Effector memory CD8-positive, alpha-beta T cell (primary cell): ENCODE measurements around the gene S100B.
A peak's percentile ranks its signal among the peaks of the same experiment; 100 is the strongest.
"Not testable (repeated sequence)": the region's sequence is repeated elsewhere in the genome, so short reads cannot be mapped to it uniquely, and the experiment has no call there.

Experiments used
- ATAC-seq: fragments of 150-1000 bp; cut with Tn5 transposase; replicated peaks from 2 replicates; pipeline ENCODE4 v1.10.0; 2021; ENCODE audit warnings: mild to moderate bottlenecking, moderate library complexity
- DNase-seq, 3 experiments: peaks; one replicate each; pipeline ENCODE4 v3.0.0; 2021
- H3K27ac Mint-ChIP-seq, 2 donors: one replicate each; pipeline ENCODE4 v1.8.0; 2022; ENCODE audit warnings: mild to moderate bottlenecking in 2 of 2, mixed read lengths in 2 of 2, moderate library complexity in 2 of 2
- H3K27me3 Mint-ChIP-seq, 2 donors: one replicate each; pipeline ENCODE4 v1.8.0; 2022; ENCODE audit warnings: mixed read lengths in 2 of 2
- H3K36me3 Mint-ChIP-seq: one replicate; pipeline ENCODE4 v1.8.0; 2022; ENCODE audit warnings: mild to moderate bottlenecking, moderate library complexity, mixed read lengths; ENCODE audit not compliant: insufficient read depth
- H3K4me1 Mint-ChIP-seq, 2 donors: one replicate each; pipeline ENCODE4 v1.8.0; 2022; ENCODE audit warnings: low read depth in 2 of 2, mixed read lengths in 2 of 2
- H3K4me3 Mint-ChIP-seq, 2 donors: one replicate each; pipeline ENCODE4 v1.8.0; 2022; ENCODE audit warnings: mild to moderate bottlenecking in 2 of 2, mixed read lengths in 2 of 2, moderate library complexity in 2 of 2
- H3K9me3 Mint-ChIP-seq, 2 donors: one replicate each; pipeline ENCODE4 v1.8.0; 2022; ENCODE audit warnings: mixed read lengths in 2 of 2

The S100B gene

GRCh38 chr21:46579394-46579793 lies 25.5 kb downstream of the S100B start:
- not testable (repeated sequence) for H3K4me3 Mint-ChIP-seq, H3K27me3 Mint-ChIP-seq, H3K9me3 Mint-ChIP-seq, H3K27ac Mint-ChIP-seq, H3K4me1 Mint-ChIP-seq, ATAC-seq, DNase-seq, H3K36me3 Mint-ChIP-seq

GRCh38 chr21:46577786-46578185 lies 27.1 kb downstream of the S100B start:
- DNase-seq, H3K4me1 Mint-ChIP-seq, H3K36me3 Mint-ChIP-seq, H3K4me3 Mint-ChIP-seq, H3K27me3 Mint-ChIP-seq, ATAC-seq: not testable (repeated sequence)
- Mint-ChIP-seq H3K27ac (peak overlapping the region in 1 of 2 donors; percentile 67), H3K9me3 (peaks cover 7 to 12% of the 10 kb centered on the region in 2 donors)

DNA sequence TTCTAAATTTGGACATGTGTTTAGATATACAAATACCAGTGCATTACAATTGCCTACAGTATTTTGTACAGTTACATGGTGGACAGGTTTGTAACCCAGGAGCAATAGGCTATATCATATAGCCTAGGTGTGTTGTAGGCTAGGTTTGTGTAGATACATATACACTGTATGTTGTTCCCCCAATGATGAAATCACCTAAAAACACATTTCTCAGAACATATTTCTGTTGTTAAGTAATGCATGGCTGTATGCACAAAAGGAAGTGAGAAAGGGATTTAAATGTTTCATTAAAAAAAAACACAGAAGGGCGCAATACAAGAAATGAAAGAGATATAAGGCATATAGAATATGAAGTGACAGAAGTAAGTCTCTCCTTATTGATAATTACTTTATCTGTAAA lies 32.0 kb downstream of the S100B start:
- Mint-ChIP-seq H3K4me1 (peaks cover 0 to 9% of the 10 kb centered on the region in 2 donors), H3K4me3 (no peak overlapping the region), H3K36me3 (peaks cover 11% of the 10 kb centered on the region), H3K27ac (no peak overlapping the region), H3K27me3 (no peaks in the 10 kb centered on the region), H3K9me3 (peaks cover 0 to 8% of the 10 kb centered on the region in 2 donors)
- ATAC-seq, result no peak
- DNase-seq, result no peak

DNA sequence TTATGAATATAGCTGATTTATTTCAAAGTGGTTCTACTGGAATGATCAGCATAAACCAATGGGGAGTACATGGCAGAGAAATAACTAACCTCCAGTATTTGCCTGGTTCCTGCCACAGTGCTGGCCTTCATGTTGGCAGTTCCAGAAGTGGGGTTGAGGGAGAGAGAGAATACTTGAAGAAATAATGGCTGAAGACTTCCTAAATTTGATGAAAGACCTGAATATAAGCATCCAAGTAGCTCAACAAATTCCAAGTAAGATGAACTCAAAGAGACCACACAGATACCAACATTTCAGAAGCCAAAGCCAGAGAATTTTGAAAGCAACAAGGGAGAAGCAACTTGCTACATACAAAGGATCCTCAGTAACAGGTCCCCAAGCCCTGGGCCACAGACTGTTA lies 34.3 kb downstream of the S100B start:
- H3K27ac Mint-ChIP-seq, result peak overlapping the region in 1 of 2 donors; percentile 44
- H3K4me1 Mint-ChIP-seq, result peaks cover 0 to 9% of the 10 kb centered on the region in 2 donors
- DNase-seq (no peak), ATAC-seq (no peak)
- H3K27me3 Mint-ChIP-seq, result no peaks in the 10 kb centered on the region
- H3K4me3 Mint-ChIP-seq, result no peak overlapping the region
- H3K36me3 Mint-ChIP-seq, result peaks cover 27% of the 10 kb centered on the region
- peaks cover 0 to 8% of the 10 kb centered on the region in 2 donors for H3K9me3 Mint-ChIP-seq

DNA sequence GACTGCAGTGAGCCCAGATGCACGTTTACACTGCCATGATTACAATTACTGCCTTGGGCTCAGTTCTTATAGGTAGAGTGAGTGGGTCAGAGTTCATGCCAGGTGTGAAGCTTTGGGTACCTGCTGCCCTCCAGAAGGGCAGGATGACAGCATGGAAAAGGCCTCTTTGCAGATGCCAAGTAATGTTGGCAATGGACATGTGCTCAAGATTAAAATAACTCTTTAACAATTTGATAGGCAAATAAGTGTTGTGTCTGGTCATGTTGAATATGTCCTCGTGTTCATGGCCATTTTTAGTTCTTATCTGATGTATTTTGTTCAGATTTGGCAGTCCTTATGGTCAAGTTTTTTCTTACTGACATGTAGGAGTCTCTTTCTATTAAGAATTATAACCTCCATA lies 34.8 kb downstream of the S100B start:
- no peak for DNase-seq
- ATAC-seq, result no peak
- Mint-ChIP-seq H3K9me3 (peaks cover 0 to 8% of the 10 kb centered on the region in 2 donors), H3K27ac (peak overlapping the region in 1 of 2 donors; percentile 44), H3K27me3 (no peaks in the 10 kb centered on the region), H3K4me1 (peaks cover 0 to 5% of the 10 kb centered on the region in 2 donors), H3K4me3 (no peak overlapping the region), H3K36me3 (peaks cover 32% of the 10 kb centered on the region)

DNA sequence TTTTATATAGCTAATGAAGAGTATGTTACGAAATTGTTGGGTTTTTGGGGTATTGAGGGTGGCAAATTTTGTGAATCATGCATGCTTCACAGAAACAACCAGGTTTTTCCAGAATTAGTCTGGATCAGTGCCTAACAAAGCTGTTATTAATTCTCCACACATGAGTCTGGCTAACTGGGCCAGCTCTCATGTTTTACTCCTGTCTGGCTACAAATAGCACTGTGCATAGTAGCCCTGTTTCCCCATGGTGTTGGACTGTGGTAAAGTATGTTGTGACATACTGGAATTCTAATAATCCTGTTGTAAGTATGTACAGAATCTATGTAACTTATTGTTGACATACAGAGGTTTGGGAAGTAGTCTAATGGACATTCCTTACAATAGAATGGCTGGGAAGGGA lies 35.8 kb downstream of the S100B start:
- DNase-seq (no peak), ATAC-seq (no peak)
- Mint-ChIP-seq H3K27ac (peak overlapping the region in 1 of 2 donors; percentile 29), H3K36me3 (peaks cover 36% of the 10 kb centered on the region), H3K27me3 (no peaks in the 10 kb centered on the region), H3K9me3 (peaks cover 0 to 8% of the 10 kb centered on the region in 2 donors), H3K4me3 (no peak overlapping the region), H3K4me1 (peaks cover 0 to 7% of the 10 kb centered on the region in 2 donors)

DNA sequence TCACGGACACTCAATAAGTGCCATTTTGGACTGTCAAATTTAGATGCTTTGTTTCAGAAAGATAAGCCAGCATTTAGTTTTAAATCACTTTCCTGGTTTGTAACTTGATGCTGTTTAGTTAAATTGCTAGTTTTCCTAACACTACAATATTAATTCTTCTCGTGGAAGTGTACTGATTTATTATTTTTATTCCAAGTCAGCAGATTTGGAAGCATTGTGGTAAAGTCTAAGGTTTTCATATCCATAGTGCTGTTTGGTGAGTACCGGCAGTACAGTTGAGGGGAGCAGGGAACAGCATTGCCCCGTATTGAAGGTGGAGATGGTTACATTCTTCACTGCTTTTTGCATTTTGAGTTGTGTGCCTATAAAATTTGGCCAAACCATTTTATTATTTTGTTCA lies 36.3 kb downstream of the S100B start:
- DNase-seq (no peak), ATAC-seq (no peak)
- H3K4me1 Mint-ChIP-seq, result peaks cover 0 to 7% of the 10 kb centered on the region in 2 donors
- peaks cover 0 to 8% of the 10 kb centered on the region in 2 donors for H3K9me3 Mint-ChIP-seq
- H3K27me3 Mint-ChIP-seq, result no peaks in the 10 kb centered on the region
- H3K27ac Mint-ChIP-seq, result no peak overlapping the region
- H3K36me3 Mint-ChIP-seq, result peaks cover 36% of the 10 kb centered on the region
- H3K4me3 Mint-ChIP-seq, result no peak overlapping the region

GRCh38 chr21:46567348-46567747 lies 37.5 kb downstream of the S100B start:
- ATAC-seq (no peak), DNase-seq (no peak)
- H3K36me3 Mint-ChIP-seq, result peaks cover 40% of the 10 kb centered on the region
- H3K9me3 Mint-ChIP-seq, result no peaks in the 10 kb centered on the region
- no peak overlapping the region for H3K4me3 Mint-ChIP-seq
- peaks cover 0 to 14% of the 10 kb centered on the region in 2 donors for H3K4me1 Mint-ChIP-seq
- H3K27me3 Mint-ChIP-seq, result no peaks in the 10 kb centered on the region
- H3K27ac Mint-ChIP-seq, result peak overlapping the region in 1 of 2 donors; percentile 46

- H3K4me3 Mint-ChIP-seq, result no peak overlapping the region
- peak overlapping the region in 1 of 2 donors; percentile 66 for H3K27ac Mint-ChIP-seq
- H3K27me3 Mint-ChIP-seq, result no peaks in the 10 kb centered on the region
- H3K36me3 Mint-ChIP-seq, result peaks cover 57% of the 10 kb centered on the region
- no peaks in the 10 kb centered on the region for H3K9me3 Mint-ChIP-seq
- peaks cover 18 to 37% of the 10 kb centered on the region in 2 donors for H3K4me1 Mint-ChIP-seq
- no peak for ATAC-seq
- DNase-seq, result no peak
These were observed 40.5 kb downstream of the S100B start for GRCh38 chr21:46564391-46564790.

GRCh38 chr21:46562964-46563607 lies 41.8 kb downstream of the S100B start:
- Mint-ChIP-seq H3K4me3 (no peak overlapping the region), H3K27ac (peak overlapping the region; percentile 65 to 66), H3K4me1 (peaks cover 26 to 41% of the 10 kb centered on the region in 2 donors), H3K36me3 (peaks cover 65% of the 10 kb centered on the region), H3K9me3 (no peaks in the 10 kb centered on the region), H3K27me3 (no peaks in the 10 kb centered on the region)
- ATAC-seq (no peak), DNase-seq (no peak)

- Mint-ChIP-seq H3K27me3 (no peaks in the 10 kb centered on the region), H3K4me3 (no peak overlapping the region), H3K9me3 (no peaks in the 10 kb centered on the region), H3K36me3 (peaks cover 63% of the 10 kb centered on the region), H3K27ac (peak overlapping the region; percentile 65 to 93), H3K4me1 (peaks cover 26 to 41% of the 10 kb centered on the region in 2 donors)
- DNase-seq (no peak), ATAC-seq (no peak)
These were observed 42.4 kb downstream of the S100B start for GRCh38 chr21:46562472-46562871.

GRCh38 chr21:46561445-46562090 lies 43.3 kb downstream of the S100B start:
- no peaks in the 10 kb centered on the region for H3K9me3 Mint-ChIP-seq
- DNase-seq (no peak), ATAC-seq (no peak)
- H3K4me1 Mint-ChIP-seq, result peaks cover 26 to 43% of the 10 kb centered on the region in 2 donors
- H3K36me3 Mint-ChIP-seq, result peaks cover 67% of the 10 kb centered on the region
- no peaks in the 10 kb centered on the region for H3K27me3 Mint-ChIP-seq
- H3K4me3 Mint-ChIP-seq, result no peak overlapping the region
- H3K27ac Mint-ChIP-seq, result peak overlapping the region; percentile 41 to 93

DNA sequence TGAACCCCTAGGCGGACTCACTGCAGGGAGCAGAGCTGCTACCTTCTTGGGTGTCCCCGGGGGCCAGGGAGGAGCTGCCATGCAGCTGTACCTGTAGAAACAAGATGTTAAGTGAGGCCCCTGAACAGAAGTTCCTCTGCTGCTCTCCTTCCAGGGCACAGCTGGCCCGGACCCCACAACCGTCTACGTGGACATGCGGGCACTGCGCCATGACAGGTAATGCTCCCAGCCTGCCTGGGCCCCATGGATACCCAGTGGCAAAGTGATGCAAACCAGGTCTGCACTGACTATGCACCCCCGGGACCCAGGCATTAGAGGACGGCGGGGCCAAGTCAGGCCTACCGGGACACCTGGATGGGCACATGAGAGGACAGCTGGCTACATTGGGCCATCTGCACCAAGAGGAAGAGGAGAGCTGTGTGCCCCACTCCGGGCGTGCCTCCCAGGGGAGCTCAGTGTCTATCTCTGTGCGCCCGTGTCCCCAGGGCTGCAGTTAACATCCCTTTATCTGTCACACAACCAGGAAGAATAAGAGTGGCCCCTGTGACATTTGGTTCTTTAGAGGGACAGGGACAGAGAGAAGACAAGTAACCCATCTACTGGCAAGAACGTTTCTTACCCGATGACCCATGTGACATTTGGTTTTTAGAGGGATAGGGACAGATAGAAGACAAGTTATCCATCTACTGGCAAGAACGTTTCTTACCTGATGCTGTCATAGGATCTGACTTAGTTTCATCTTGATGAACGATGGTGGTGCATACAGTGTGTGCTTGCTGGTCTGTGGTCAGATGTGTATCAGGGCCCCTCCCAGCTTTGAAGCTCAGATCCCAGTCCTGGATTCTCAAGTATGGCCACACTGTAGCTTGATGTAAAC lies 44.1 kb downstream of the S100B start:
- Mint-ChIP-seq H3K27me3 (no peaks in the 10 kb centered on the region), H3K27ac (peak overlapping the region; percentile 92 to 93), H3K4me3 (peak overlapping the region; percentile 72 to 76), H3K36me3 (peaks cover 67% of the 10 kb centered on the region), H3K9me3 (no peaks in the 10 kb centered on the region), H3K4me1 (peaks cover 26 to 42% of the 10 kb centered on the region in 2 donors)
- DNase-seq (no peak), ATAC-seq (no peak)
